ENCODE measurements around the gene ARL5B. TPM values are rescaled to one million over a fixed set of nuclear protein-coding genes. Genes with fewer than 3 reads are reported as not detected.

The ARL5B gene
- total and polyA plus RNA-seq, 11 donors, result 1.9 to 10.2 (median 6.9) TPM

DNA sequence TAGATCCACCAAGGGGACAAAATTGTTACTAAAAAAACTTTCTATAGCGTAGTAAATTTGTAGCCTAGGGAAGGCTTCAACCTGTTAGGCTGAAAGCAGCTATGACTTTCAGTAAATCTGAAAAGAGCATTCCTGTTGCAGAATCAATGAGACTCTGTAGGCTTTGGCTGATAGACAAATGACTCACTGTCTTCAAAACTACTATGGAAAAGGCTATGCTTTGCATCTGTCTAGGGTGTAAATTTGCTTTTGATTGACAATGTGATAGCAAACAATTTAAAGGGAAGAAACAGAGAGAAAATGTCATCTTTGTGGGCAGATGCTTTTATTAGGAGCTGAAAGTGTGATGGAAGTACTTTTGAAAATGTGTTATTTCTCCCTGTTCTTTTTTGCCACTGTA lies 60.6 kb downstream of the ARL5B start:
- H3K27ac ChIP-seq, result no peak overlapping the region
- H3K4me3 ChIP-seq, result no peak overlapping the region
- H3K9me3 ChIP-seq, result no peaks in the 10 kb centered on the region
- no peaks in the 10 kb centered on the region for H3K36me3 ChIP-seq
- WGBS, 4 donors, result 82 to 95% (median 88%) methylated on average over 1 of the region's 1 CpG
- peaks cover 0 to 3% (median 0%) of the 10 kb centered on the region in 9 donors for H3K27me3 ChIP-seq
- no peaks in the 10 kb centered on the region for H3K4me1 ChIP-seq
- TF ChIP-seq POLR2A (IDR thresholded peaks at IDR 0.05) (no peak), CTCF (IDR thresholded peaks at IDR 0.05) (no peak)
- no peak for DNase-seq
- no peak for ATAC-seq
- intact Hi-C loops (cut with DNase I), result no loop called here

DNA sequence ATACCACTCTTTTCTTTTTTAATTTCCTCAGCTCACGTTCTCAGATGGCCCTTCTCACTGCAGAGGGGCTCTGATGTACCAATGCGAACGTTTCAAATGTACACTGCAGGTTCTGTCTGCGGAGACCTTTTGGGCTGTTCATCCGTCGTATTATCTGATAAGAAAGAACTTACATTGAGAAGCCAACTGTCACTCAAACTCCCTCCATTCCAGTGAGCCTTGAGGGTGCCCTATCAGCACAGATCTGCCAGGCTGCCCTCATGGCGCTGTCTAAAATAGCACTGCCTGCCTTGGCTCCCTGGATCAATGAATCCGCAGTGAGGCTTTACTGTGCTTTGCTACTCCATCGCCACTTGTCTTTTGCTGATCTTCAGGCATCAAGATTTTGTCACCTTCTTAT lies 61.8 kb downstream of the ARL5B start:
- 70 to 74% (median 71%) methylated on average over 8 to 9 of the region's 9 CpGs for WGBS, 4 donors
- H3K4me3 ChIP-seq, result no peak overlapping the region
- H3K4me1 ChIP-seq, result no peaks in the 10 kb centered on the region
- DNase-seq (no peak), ATAC-seq (no peak)
- H3K27me3 ChIP-seq, result peaks cover 0 to 3% (median 0%) of the 10 kb centered on the region in 9 donors
- TF ChIP-seq POLR2A (IDR thresholded peaks at IDR 0.05) (no peak), CTCF (IDR thresholded peaks at IDR 0.05) (no peak)
- peaks cover 0 to 2% (median 0%) of the 10 kb centered on the region in 12 donors for H3K9me3 ChIP-seq
- H3K36me3 ChIP-seq, result no peaks in the 10 kb centered on the region
- intact Hi-C loops (cut with DNase I), result no loop called here
- H3K27ac ChIP-seq, result no peak overlapping the region

GRCh38 chr10:18723801-18724200 lies 64.6 kb downstream of the ARL5B start:
- H3K27me3 ChIP-seq, result peaks cover 0 to 3% (median 0%) of the 10 kb centered on the region in 9 donors
- 61 to 64% (median 63%) methylated on average over 3 of the region's 3 CpGs for WGBS, 4 donors
- H3K27ac ChIP-seq, result no peak overlapping the region
- no peak overlapping the region for H3K4me3 ChIP-seq
- peaks cover 0 to 6% (median 0%) of the 10 kb centered on the region in 12 donors for H3K9me3 ChIP-seq
- no peak for DNase-seq
- no peak for ATAC-seq
- intact Hi-C loops (cut with DNase I), result no loop called here
- no peaks in the 10 kb centered on the region for H3K36me3 ChIP-seq
- TF ChIP-seq CTCF (IDR thresholded peaks at IDR 0.05), result no peak
- no peak for TF ChIP-seq POLR2A (IDR thresholded peaks at IDR 0.05)
- H3K4me1 ChIP-seq, result no peaks in the 10 kb centered on the region

Other genes starting within 250 kb of the ARL5B start
- gene NSUN6, start 7.8 kb upstream of the ARL5B start, total RNA-seq, result 1 to 10 TPM; 3.1 to 10.0 (median 7.5) TPM
- 1 to 10 TPM; 6.9 to 7.8 TPM for gene NSUN6, start 7.8 kb upstream of the ARL5B start, polyA plus RNA-seq